ENCODE measurements around the gene JAZF1. TPM values are rescaled to one million over a fixed set of nuclear protein-coding genes. Genes with fewer than 3 reads are reported as not detected.

Gene JAZF1
- total and polyA plus RNA-seq, 11 donors, result 10.3 to 46.2 (median 26.8) TPM

DNA sequence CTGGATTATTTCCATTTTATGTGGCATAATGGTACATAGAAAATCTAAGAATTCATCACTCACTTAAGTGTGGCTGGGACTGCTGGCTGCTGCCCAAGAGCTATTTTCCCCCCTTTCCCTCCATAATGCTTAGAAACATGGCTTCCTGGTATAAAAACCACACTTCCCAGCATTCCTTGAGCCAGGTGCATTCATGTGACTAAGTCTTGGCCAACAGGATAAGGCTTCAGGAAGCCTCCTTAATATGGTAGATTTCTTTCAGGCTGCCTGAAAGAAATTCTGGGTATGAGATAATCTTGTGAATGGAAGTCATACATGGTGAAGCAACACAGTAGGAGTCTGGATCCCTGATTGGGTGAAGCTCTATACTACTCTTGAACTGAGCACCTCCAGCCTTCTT, 178.0 kb downstream of the JAZF1 start:
- Histone ChIP-seq H3K36me3 (no peaks in the 10 kb centered on the region), H3K4me1 (peaks cover 0 to 22% (median 12%) of the 10 kb centered on the region in 12 donors), H3K27me3 (no peaks in the 10 kb centered on the region), H3K27ac (no peak overlapping the region), H3K9me3 (no peaks in the 10 kb centered on the region), H3K4me3 (no peak overlapping the region)
- ATAC-seq (no peak), DNase-seq (no peak)
- no peak for TF ChIP-seq POLR2A (IDR thresholded peaks at IDR 0.05)
- TF ChIP-seq, protein P1, sequence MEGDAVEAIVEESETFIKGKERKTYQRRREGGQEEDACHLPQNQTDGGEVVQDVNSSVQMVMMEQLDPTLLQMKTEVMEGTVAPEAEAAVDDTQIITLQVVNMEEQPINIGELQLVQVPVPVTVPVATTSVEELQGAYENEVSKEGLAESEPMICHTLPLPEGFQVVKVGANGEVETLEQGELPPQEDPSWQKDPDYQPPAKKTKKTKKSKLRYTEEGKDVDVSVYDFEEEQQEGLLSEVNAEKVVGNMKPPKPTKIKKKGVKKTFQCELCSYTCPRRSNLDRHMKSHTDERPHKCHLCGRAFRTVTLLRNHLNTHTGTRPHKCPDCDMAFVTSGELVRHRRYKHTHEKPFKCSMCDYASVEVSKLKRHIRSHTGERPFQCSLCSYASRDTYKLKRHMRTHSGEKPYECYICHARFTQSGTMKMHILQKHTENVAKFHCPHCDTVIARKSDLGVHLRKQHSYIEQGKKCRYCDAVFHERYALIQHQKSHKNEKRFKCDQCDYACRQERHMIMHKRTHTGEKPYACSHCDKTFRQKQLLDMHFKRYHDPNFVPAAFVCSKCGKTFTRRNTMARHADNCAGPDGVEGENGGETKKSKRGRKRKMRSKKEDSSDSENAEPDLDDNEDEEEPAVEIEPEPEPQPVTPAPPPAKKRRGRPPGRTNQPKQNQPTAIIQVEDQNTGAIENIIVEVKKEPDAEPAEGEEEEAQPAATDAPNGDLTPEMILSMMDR (IDR thresholded peaks at IDR 0.05), result no peak
- intact Hi-C loops (cut with DNase I), result loop anchor here in 2 of 10 donors (10.0 kb wide), 2 partner anchors 48 to 58 kb away; no protein-coding TSS in a partner anchor

DNA sequence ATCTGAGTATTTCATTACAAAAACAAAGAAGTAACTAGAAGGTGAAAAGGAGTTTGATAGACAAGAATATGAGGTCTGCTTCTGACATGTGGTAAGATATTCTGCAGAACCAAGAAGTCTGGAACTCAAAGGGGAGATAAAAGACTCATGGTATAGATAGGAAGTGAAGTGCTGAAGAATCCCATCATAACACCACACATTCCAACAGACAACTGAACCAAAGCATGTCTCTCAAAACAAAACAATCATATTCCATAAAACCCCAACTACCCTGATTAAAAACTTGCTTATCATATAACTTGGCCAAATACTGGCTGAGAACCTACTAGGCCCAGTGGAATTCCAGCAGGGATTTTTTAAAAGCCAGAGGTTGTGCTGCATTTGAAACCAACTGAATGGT, 178.7 kb downstream of the JAZF1 start:
- ATAC-seq (no peak), DNase-seq (no peak)
- Histone ChIP-seq H3K36me3 (no peaks in the 10 kb centered on the region), H3K4me3 (no peak overlapping the region), H3K4me1 (peaks cover 0 to 22% (median 12%) of the 10 kb centered on the region in 12 donors), H3K27ac (peak overlapping the region in 1 of 12 donors; percentile 30), H3K9me3 (no peaks in the 10 kb centered on the region), H3K27me3 (no peaks in the 10 kb centered on the region)
- TF ChIP-seq, protein P1 (IDR thresholded peaks at IDR 0.05), result no peak
- no peak for TF ChIP-seq POLR2A (IDR thresholded peaks at IDR 0.05)
- intact Hi-C loops (cut with DNase I), result loop anchor here in 2 of 10 donors (10.0 kb wide), 2 partner anchors 47 to 57 kb away; no protein-coding TSS in a partner anchor

DNA sequence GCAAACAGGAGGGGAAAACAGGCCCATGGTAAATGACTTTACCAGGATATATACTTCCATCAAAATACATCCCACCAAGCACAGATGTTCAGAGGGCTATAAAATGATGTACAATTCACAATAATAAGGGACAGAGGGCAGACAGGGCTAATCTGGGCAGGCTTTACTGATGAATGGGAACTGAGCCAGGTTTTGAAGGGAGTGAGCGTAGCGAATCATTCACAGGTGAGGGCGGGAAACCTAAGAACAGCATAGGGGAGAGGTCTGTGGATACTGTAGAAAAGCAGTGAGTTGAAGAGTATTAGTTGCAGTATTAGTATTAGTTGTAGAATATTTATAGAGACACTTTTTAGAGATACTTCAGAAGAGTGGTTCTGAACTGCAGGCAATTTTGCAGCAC, 180.8 kb downstream of the JAZF1 start:
- Histone ChIP-seq H3K27me3 (no peaks in the 10 kb centered on the region), H3K9me3 (no peaks in the 10 kb centered on the region), H3K27ac (no peak overlapping the region), H3K4me1 (peaks cover 0 to 18% (median 8%) of the 10 kb centered on the region in 12 donors), H3K4me3 (no peak overlapping the region), H3K36me3 (no peaks in the 10 kb centered on the region)
- DNase-seq (no peak), ATAC-seq (no peak)
- TF ChIP-seq, protein P1 (IDR thresholded peaks at IDR 0.05), result no peak
- no peak for TF ChIP-seq POLR2A (IDR thresholded peaks at IDR 0.05)
- 94 to 97% (median 97%) methylated on average over 3 of the region's 3 CpGs for WGBS, 4 donors
- intact Hi-C loops (cut with DNase I), result loop anchor here in 3 of 10 donors (5.0 to 10.0 kb wide), 3 partner anchors 43 to 55 kb away; no protein-coding TSS in a partner anchor

DNA sequence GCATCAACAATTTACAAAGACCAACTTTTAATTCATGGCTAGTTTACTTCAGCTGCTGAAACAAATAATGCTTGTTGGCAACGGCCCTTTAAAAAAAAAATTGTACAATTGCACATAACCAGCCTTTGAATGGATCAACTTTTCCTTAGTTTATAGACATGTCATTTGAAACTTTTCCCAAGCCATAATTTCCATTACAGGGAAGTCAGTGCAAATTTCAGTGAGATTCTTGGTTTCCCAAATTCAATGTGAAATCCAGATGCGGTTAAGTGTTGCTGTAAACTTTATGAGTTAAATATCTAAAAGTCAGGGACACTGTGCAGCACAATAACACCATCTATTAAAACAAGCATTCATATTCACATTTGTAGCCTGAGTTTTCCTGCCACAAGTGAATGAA, 182.2 kb downstream of the JAZF1 start:
- 49 to 98% (median 94%) methylated on average over 2 of the region's 2 CpGs for WGBS, 4 donors
- H3K36me3 ChIP-seq, result no peaks in the 10 kb centered on the region
- H3K9me3 ChIP-seq, result no peaks in the 10 kb centered on the region
- peaks cover 0 to 27% (median 13%) of the 10 kb centered on the region in 12 donors for H3K4me1 ChIP-seq
- no peak overlapping the region for H3K4me3 ChIP-seq
- DNase-seq (no peak), ATAC-seq (no peak)
- H3K27ac ChIP-seq, result peak overlapping the region in 1 of 12 donors; percentile 2
- no peaks in the 10 kb centered on the region for H3K27me3 ChIP-seq
- intact Hi-C loops (cut with DNase I), result loop anchor here in 1 of 10 donors (5.0 kb wide), 1 partner anchor 41 kb away; no protein-coding TSS in a partner anchor
- TF ChIP-seq POLR2A (IDR thresholded peaks at IDR 0.05), result no peak
- TF ChIP-seq, protein P1 (IDR thresholded peaks at IDR 0.05), result no peak
